Measurements from ENCODE around the gene PTPN6. TPM values are rescaled to one million over a fixed set of nuclear protein-coding genes. Genes with fewer than 3 reads are reported as not detected.
A peak's percentile ranks its signal among the peaks of the same experiment; 100 is the strongest.

PTPN6 gene
- total and polyA plus RNA-seq, 2 of the 13 experiments (the other 11 are each of a cell fraction or from before 2014, with no cell fraction given): 10.5 to 10.6 TPM

GRCh38 chr12:6943722-6944380 is 7.3 kb upstream of the PTPN6 start, which contains the start of the genes C12orf57 and RNU7-1 (continued):
- TF ChIP-seq, protein P1, sequence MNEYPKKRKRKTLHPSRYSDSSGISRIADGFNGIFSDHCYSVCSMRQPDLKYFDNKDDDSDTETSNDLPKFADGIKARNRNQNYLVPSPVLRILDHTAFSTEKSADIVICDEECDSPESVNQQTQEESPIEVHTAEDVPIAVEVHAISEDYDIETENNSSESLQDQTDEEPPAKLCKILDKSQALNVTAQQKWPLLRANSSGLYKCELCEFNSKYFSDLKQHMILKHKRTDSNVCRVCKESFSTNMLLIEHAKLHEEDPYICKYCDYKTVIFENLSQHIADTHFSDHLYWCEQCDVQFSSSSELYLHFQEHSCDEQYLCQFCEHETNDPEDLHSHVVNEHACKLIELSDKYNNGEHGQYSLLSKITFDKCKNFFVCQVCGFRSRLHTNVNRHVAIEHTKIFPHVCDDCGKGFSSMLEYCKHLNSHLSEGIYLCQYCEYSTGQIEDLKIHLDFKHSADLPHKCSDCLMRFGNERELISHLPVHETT (CRISPR knock-in tag; conservative IDR thresholded peaks at IDR 0.05): peak; percentile 66; the same call in 1 of the 2 replicates
- no peak for TF ChIP-seq ZMAT3 (CRISPR knock-in tag; conservative IDR thresholded peaks at IDR 0.05)
- TF ChIP-seq, protein P2, sequence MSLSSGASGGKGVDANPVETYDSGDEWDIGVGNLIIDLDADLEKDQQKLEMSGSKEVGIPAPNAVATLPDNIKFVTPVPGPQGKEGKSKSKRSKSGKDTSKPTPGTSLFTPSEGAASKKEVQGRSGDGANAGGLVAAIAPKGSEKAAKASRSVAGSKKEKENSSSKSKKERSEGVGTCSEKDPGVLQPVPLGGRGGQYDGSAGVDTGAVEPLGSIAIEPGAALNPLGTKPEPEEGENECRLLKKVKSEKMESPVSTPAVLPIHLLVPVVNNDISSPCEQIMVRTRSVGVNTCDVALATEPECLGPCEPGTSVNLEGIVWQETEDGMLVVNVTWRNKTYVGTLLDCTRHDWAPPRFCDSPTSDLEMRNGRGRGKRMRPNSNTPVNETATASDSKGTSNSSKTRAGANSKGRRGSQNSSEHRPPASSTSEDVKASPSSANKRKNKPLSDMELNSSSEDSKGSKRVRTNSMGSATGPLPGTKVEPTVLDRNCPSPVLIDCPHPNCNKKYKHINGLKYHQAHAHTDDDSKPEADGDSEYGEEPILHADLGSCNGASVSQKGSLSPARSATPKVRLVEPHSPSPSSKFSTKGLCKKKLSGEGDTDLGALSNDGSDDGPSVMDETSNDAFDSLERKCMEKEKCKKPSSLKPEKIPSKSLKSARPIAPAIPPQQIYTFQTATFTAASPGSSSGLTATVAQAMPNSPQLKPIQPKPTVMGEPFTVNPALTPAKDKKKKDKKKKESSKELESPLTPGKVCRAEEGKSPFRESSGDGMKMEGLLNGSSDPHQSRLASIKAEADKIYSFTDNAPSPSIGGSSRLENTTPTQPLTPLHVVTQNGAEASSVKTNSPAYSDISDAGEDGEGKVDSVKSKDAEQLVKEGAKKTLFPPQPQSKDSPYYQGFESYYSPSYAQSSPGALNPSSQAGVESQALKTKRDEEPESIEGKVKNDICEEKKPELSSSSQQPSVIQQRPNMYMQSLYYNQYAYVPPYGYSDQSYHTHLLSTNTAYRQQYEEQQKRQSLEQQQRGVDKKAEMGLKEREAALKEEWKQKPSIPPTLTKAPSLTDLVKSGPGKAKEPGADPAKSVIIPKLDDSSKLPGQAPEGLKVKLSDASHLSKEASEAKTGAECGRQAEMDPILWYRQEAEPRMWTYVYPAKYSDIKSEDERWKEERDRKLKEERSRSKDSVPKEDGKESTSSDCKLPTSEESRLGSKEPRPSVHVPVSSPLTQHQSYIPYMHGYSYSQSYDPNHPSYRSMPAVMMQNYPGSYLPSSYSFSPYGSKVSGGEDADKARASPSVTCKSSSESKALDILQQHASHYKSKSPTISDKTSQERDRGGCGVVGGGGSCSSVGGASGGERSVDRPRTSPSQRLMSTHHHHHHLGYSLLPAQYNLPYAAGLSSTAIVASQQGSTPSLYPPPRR (CRISPR knock-in tag; IDR thresholded peaks at IDR 0.05; ENCODE audit: borderline replicate concordance): peak; percentile 78
- TF ChIP-seq ZFP36L2 (CRISPR knock-in tag; IDR thresholded peaks at IDR 0.05): no peak
- peak; percentile 70; the same call in 1 of the 2 replicates for TF ChIP-seq KDM5B (CRISPR knock-in tag; IDR thresholded peaks at IDR 0.05; ENCODE audit: borderline replicate concordance)
- TF ChIP-seq SMAD9 (CRISPR knock-in tag; IDR thresholded peaks at IDR 0.05): no peak
- TF ChIP-seq THAP9 (CRISPR knock-in tag; IDR thresholded peaks at IDR 0.05; ENCODE audit: borderline replicate concordance): no peak
- peak; percentile 95 for TF ChIP-seq DR1 (CRISPR knock-in tag; IDR thresholded peaks at IDR 0.05)
- TF ChIP-seq, protein P3, sequence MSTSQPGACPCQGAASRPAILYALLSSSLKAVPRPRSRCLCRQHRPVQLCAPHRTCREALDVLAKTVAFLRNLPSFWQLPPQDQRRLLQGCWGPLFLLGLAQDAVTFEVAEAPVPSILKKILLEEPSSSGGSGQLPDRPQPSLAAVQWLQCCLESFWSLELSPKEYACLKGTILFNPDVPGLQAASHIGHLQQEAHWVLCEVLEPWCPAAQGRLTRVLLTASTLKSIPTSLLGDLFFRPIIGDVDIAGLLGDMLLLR (CRISPR knock-in tag; IDR thresholded peaks at IDR 0.05): peak; percentile 59; the same call in 1 of the 2 replicates
- no peak; the same call in 1 of the 2 replicates for TF ChIP-seq ZNF574 (CRISPR knock-in tag; IDR thresholded peaks at IDR 0.05)
- no peak for TF ChIP-seq ZFP62 (CRISPR knock-in tag; IDR thresholded peaks at IDR 0.05)
- peak; percentile 32 for TF ChIP-seq ZEB1 (IDR thresholded peaks at IDR 0.05; ENCODE audit: insufficient replicate concordance, low read depth)
- TF ChIP-seq, protein P4, sequence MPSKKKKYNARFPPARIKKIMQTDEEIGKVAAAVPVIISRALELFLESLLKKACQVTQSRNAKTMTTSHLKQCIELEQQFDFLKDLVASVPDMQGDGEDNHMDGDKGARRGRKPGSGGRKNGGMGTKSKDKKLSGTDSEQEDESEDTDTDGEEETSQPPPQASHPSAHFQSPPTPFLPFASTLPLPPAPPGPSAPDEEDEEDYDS (CRISPR knock-in tag; IDR thresholded peaks at IDR 0.05): peak; percentile 100
